ENCODE results near the gene CSTPP1.

The CSTPP1 gene

DNA sequence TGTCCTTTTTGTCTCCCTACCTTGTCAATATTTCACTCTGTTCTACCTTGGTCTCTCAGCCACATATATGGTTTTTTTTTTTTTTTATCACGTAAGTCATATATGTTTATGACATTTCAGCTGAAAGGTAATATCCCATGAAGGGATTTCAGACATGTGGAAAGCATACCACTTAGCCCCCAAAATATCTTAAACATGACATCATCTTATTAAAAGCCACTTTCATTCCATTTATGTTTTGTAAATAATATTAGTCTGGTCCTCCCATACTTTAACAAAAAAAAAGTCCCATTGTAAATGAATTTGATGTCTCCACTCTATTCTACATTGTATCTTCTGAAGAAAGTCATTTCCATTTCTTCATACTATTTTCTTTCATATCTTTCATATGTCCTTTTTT is 85.4 kb downstream of the CSTPP1 start:
- Histone ChIP-seq H3K27me3 (ENCODE audit: control insufficient read depth in 1 of 2, insufficient read depth in 2 of 2, low read length in 2 of 2) (no peaks in the 10 kb centered on the region), H3K9ac (ENCODE audit: low read length) (no peak overlapping the region), H3K36me3 (ENCODE audit: insufficient read depth, low read length) (no peaks in the 10 kb centered on the region), H3K4me3 (ENCODE audit: low read depth in 1 of 2, low read length in 2 of 2) (no peak overlapping the region), H3K9me3 (ENCODE audit: low read length) (no peaks in the 10 kb centered on the region), H3K27ac (ENCODE audit: low read depth, low read length) (no peak overlapping the region), H3K4me1 (ENCODE audit: insufficient read depth, low read length) (no peaks in the 10 kb centered on the region)

DNA sequence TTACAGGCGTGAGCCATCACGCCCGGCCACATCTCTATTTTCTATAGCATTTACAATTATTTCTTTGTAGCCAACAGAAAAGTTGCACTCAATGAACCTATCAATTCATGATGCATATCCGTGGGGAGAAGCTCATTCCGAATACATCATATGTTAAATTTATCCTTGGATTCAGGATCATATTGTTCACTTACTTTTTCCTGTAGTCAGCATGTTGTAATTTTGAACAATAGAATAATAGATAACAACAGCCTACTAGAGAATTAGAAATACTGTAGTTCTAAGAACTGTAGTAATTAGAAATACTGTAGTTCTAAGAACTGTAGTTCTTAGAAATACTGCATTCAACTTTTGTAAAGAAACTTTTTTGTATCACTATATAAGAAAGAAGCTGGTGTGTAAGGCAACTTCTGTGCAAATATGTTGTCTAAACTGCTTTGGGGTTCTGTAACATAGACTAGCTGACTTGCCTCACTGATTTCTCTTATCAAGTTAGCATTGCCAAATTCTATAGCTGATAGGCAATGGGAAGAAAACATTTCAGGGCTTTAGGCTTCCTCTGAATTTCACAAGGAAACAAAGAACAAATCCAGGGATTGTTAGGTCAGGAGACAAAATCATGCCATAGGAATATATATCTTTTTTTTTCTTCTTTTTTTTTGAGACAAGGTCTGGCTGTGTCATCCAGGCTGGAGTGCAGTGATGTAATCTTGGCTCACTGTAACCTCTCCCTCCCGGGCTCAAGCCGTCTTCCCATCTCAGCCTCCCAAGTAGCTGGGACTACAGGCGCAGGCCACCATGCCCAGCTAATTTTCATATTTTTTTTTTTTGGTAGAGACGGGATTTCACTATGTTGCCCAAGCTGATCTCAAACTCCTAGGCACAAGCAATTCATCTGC is 91.9 kb downstream of the CSTPP1 start:
- no peak overlapping the region for H3K4me3 ChIP-seq (ENCODE audit: low read depth in 1 of 2, low read length in 2 of 2)
- no peaks in the 10 kb centered on the region for H3K4me1 ChIP-seq (ENCODE audit: insufficient read depth, low read length)
- no peaks in the 10 kb centered on the region for H3K9me3 ChIP-seq (ENCODE audit: low read length)
- no peak overlapping the region for H3K9ac ChIP-seq (ENCODE audit: low read length)
- H3K27ac ChIP-seq (ENCODE audit: low read depth, low read length) = no peak overlapping the region
- no peaks in the 10 kb centered on the region for H3K36me3 ChIP-seq (ENCODE audit: insufficient read depth, low read length)
- H3K27me3 ChIP-seq (ENCODE audit: control insufficient read depth in 1 of 2, insufficient read depth in 2 of 2, low read length in 2 of 2) = no peaks in the 10 kb centered on the region

DNA sequence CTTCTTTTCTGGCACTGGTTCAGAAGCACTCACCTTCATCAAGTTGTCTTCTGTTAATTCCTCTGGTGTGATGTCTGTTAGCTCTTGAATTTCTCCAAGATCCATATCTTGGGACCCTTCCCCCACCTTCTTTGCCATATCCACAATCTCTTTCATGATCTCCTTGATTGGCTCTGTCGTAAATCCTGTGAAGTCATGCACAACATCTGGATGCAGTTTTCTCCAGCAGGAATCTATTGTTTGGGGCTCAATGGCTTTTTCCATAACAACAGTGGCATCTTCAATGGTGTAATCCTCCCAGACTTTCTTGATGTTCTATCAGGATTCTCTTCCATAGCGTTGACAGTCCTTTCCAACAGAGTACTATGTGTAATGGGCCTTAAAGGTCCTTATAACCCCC is 96.9 kb downstream of the CSTPP1 start:
- no peak overlapping the region for H3K9ac ChIP-seq (ENCODE audit: low read length)
- no peaks in the 10 kb centered on the region for H3K27me3 ChIP-seq (ENCODE audit: control insufficient read depth in 1 of 2, insufficient read depth in 2 of 2, low read length in 2 of 2)
- no peak overlapping the region for H3K4me3 ChIP-seq (ENCODE audit: low read depth in 1 of 2, low read length in 2 of 2)
- no peaks in the 10 kb centered on the region for H3K4me1 ChIP-seq (ENCODE audit: insufficient read depth, low read length)
- no peaks in the 10 kb centered on the region for H3K9me3 ChIP-seq (ENCODE audit: low read length)
- no peaks in the 10 kb centered on the region for H3K36me3 ChIP-seq (ENCODE audit: insufficient read depth, low read length)
- H3K27ac ChIP-seq (ENCODE audit: low read depth, low read length) = no peak overlapping the region

DNA sequence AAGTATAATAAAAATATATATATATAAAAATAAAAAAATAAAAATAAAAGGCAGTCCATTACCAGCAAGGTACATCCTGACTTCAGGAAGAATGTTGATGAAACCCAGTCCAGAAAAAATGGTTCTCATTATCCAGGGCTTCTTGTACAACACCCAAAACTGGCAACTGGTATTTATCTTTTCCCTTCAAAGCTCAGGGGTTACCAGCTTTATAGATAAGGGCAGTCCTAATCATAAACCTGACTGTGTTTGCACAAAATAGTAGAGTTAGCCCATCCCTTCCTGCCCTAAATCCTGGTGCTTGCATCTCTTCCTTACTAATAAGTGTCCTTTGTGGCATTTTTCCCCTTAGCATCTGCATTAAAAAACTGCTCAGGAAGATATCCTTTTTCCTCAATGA is 97.5 kb downstream of the CSTPP1 start:
- H3K27ac ChIP-seq (ENCODE audit: low read depth, low read length) = no peak overlapping the region
- H3K27me3 ChIP-seq (ENCODE audit: control insufficient read depth in 1 of 2, insufficient read depth in 2 of 2, low read length in 2 of 2) = no peaks in the 10 kb centered on the region
- no peaks in the 10 kb centered on the region for H3K36me3 ChIP-seq (ENCODE audit: insufficient read depth, low read length)
- H3K9ac ChIP-seq (ENCODE audit: low read length) = no peak overlapping the region
- H3K9me3 ChIP-seq (ENCODE audit: low read length) = no peaks in the 10 kb centered on the region
- H3K4me1 ChIP-seq (ENCODE audit: insufficient read depth, low read length) = no peaks in the 10 kb centered on the region
- H3K4me3 ChIP-seq (ENCODE audit: low read depth in 1 of 2, low read length in 2 of 2) = no peak overlapping the region

DNA sequence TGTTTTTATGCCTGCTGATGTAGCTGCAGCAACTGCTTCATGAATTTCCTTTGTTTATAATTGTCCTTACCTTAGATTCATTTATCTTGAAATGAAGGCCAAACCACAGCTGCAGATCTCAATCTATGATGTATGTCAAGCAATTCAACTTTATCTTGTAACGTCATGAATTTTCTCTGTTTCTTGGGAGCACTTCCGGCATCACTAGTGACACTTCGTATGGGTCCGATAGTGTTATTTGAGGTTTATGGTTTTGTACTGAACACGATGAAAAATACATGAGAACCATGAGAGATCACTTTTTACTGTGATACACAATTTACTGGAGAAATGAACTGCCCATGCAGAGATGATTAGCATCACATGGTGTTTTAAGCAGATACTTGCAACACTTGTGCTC is 98.5 kb downstream of the CSTPP1 start:
- Histone ChIP-seq H3K4me1 (ENCODE audit: insufficient read depth, low read length) (no peaks in the 10 kb centered on the region), H3K9me3 (ENCODE audit: low read length) (no peaks in the 10 kb centered on the region), H3K27me3 (ENCODE audit: control insufficient read depth in 1 of 2, insufficient read depth in 2 of 2, low read length in 2 of 2) (no peaks in the 10 kb centered on the region), H3K27ac (ENCODE audit: low read depth, low read length) (no peak overlapping the region), H3K4me3 (ENCODE audit: low read depth in 1 of 2, low read length in 2 of 2) (no peak overlapping the region), H3K9ac (ENCODE audit: low read length) (no peak overlapping the region), H3K36me3 (ENCODE audit: insufficient read depth, low read length) (no peaks in the 10 kb centered on the region)

DNA sequence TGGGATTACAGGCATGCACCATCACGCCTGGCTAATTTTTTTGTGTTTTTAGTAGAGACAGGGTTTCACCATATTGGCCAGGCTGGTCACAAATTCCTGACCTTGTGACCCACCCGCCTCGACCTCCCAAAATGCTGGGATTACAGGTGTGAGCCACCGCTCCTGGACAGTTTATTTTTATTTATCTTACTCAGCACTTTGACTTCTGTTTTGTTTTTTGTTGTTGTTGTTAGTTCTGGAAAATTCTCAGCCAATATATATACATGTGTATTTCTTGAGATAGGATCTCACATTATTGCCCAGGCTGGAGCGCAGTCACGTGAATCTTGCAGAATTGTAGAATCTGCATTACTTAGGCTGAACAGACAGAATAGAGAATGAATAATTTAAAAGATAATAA is 107.6 kb downstream of the CSTPP1 start:
- no peak overlapping the region for H3K27ac ChIP-seq (ENCODE audit: low read depth, low read length)
- H3K4me1 ChIP-seq (ENCODE audit: insufficient read depth, low read length) = no peaks in the 10 kb centered on the region
- H3K27me3 ChIP-seq (ENCODE audit: control insufficient read depth in 1 of 2, insufficient read depth in 2 of 2, low read length in 2 of 2) = no peaks in the 10 kb centered on the region
- no peaks in the 10 kb centered on the region for H3K36me3 ChIP-seq (ENCODE audit: insufficient read depth, low read length)
- H3K9ac ChIP-seq (ENCODE audit: low read length) = no peak overlapping the region
- no peaks in the 10 kb centered on the region for H3K9me3 ChIP-seq (ENCODE audit: low read length)
- H3K4me3 ChIP-seq (ENCODE audit: low read depth in 1 of 2, low read length in 2 of 2) = no peak overlapping the region

DNA sequence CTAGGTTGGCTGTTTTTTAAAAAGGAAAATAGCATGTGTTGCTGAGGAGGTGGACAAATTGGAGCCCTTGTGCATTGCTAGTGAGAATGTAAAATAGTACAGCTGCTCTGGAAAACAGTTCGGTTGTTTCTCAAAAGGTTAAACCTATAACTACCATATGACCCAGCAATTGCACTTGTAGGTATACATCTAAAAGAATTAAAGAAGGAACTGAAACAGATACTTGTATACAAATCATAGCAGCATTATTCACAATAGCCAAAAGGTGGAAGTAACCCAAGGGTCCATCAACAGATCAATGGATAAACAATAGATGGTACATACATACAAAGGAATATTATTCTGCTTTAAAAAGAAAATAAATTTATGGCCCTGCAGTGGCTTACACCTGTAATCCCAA is 111.4 kb downstream of the CSTPP1 start:
- Histone ChIP-seq H3K36me3 (ENCODE audit: insufficient read depth, low read length) (no peaks in the 10 kb centered on the region), H3K9me3 (ENCODE audit: low read length) (no peaks in the 10 kb centered on the region), H3K27me3 (ENCODE audit: control insufficient read depth in 1 of 2, insufficient read depth in 2 of 2, low read length in 2 of 2) (no peaks in the 10 kb centered on the region), H3K9ac (ENCODE audit: low read length) (no peak overlapping the region), H3K4me1 (ENCODE audit: insufficient read depth, low read length) (peaks cover 18% of the 10 kb centered on the region), H3K27ac (ENCODE audit: low read depth, low read length) (no peak overlapping the region), H3K4me3 (ENCODE audit: low read depth in 1 of 2, low read length in 2 of 2) (no peak overlapping the region)

DNA sequence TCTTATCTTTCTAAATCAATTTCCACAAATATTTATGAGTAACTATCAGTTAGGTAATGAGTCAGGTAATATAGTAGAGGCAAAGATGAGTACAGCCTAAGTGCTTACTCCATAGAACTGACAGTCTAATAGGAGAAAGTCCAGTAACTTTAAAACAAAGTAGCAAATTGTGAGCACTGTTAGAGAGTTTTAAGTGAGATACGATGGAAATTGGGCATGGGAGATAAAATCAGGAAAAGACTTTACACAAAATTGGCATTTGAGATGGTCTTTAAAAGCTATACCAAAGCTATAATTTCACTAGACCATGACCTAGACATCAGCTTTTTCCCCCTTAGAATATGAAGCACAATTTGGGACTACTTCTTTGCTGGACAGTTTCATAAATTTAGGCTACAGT is 113.7 kb downstream of the CSTPP1 start:
- Histone ChIP-seq H3K9me3 (ENCODE audit: low read length) (no peaks in the 10 kb centered on the region), H3K27ac (ENCODE audit: low read depth, low read length) (no peak overlapping the region), H3K4me1 (ENCODE audit: insufficient read depth, low read length) (peaks cover 19% of the 10 kb centered on the region), H3K36me3 (ENCODE audit: insufficient read depth, low read length) (no peaks in the 10 kb centered on the region), H3K9ac (ENCODE audit: low read length) (no peak overlapping the region), H3K4me3 (ENCODE audit: low read depth in 1 of 2, low read length in 2 of 2) (no peak overlapping the region), H3K27me3 (ENCODE audit: control insufficient read depth in 1 of 2, insufficient read depth in 2 of 2, low read length in 2 of 2) (no peaks in the 10 kb centered on the region)

DNA sequence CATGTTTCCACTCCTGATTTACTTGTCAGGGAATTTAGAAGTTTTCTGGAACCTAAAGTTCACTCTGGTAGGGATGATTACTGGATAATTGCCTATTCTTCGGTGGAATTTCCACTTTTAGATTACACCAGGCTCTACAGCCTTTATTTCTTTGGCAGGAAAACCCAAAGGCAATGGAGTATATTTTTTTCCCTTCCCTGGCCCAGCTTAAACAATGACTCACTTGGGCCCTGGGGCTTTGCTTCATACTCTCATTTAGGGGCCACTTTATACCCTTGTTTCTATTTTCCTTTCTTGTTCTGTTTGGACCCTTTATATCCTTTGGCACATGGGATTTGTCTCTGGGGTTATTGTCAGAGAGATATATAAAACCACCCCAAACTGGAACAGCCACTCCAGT is 114.7 kb downstream of the CSTPP1 start:
- H3K4me3 ChIP-seq (ENCODE audit: low read depth in 1 of 2, low read length in 2 of 2) = no peak overlapping the region
- no peak overlapping the region for H3K9ac ChIP-seq (ENCODE audit: low read length)
- no peaks in the 10 kb centered on the region for H3K36me3 ChIP-seq (ENCODE audit: insufficient read depth, low read length)
- peak overlapping the region; percentile 44 for H3K27ac ChIP-seq (ENCODE audit: low read depth, low read length)
- peaks cover 24% of the 10 kb centered on the region for H3K4me1 ChIP-seq (ENCODE audit: insufficient read depth, low read length)
- no peaks in the 10 kb centered on the region for H3K27me3 ChIP-seq (ENCODE audit: control insufficient read depth in 1 of 2, insufficient read depth in 2 of 2, low read length in 2 of 2)
- no peaks in the 10 kb centered on the region for H3K9me3 ChIP-seq (ENCODE audit: low read length)

DNA sequence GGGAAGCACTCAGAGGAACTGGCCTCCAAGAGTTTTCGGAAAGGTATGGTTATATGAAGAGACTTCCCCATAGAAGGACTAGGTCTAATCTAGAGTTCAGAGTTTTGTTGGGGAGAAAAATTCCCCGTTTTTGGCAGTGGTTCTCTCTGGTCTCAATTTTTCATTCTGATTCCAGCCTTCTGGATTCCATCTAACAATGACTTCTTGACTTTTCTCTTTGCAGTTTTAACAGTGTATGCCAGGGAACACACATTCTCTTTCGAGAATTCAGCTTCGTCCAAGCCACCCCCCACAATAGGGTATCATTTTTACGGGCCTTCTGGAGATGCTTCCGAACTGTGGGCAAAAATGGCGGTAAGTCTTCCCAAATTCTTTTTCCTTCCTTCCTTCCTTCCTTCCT is 115.6 kb downstream of the CSTPP1 start:
- H3K27me3 ChIP-seq (ENCODE audit: control insufficient read depth in 1 of 2, insufficient read depth in 2 of 2, low read length in 2 of 2) = no peaks in the 10 kb centered on the region
- peak overlapping the region; percentile 32 for H3K27ac ChIP-seq (ENCODE audit: low read depth, low read length)
- H3K36me3 ChIP-seq (ENCODE audit: insufficient read depth, low read length) = no peaks in the 10 kb centered on the region
- H3K4me3 ChIP-seq (ENCODE audit: low read depth in 1 of 2, low read length in 2 of 2) = no peak overlapping the region
- H3K9ac ChIP-seq (ENCODE audit: low read length) = no peak overlapping the region
- no peaks in the 10 kb centered on the region for H3K9me3 ChIP-seq (ENCODE audit: low read length)
- H3K4me1 ChIP-seq (ENCODE audit: insufficient read depth, low read length) = peaks cover 26% of the 10 kb centered on the region

DNA sequence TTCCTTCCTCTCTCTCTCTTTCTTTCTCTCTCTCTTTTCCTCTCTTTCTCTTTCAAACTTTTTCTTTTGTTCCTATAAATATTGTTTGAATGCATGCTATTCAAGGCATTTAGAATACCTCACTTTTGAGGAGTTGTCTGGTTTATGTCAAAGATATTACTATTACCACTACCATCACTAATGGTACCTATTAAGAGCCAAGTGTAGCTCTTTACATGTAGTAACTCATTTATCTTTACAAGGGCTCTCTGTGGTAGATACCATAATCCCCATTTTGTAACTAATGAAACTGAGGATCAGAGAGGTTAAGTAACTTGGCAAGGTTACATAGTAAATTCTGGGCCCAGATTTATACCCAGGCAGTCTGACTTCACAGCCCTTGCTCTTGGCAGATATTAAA is 116.0 kb downstream of the CSTPP1 start:
- no peaks in the 10 kb centered on the region for H3K36me3 ChIP-seq (ENCODE audit: insufficient read depth, low read length)
- no peaks in the 10 kb centered on the region for H3K9me3 ChIP-seq (ENCODE audit: low read length)
- no peaks in the 10 kb centered on the region for H3K27me3 ChIP-seq (ENCODE audit: control insufficient read depth in 1 of 2, insufficient read depth in 2 of 2, low read length in 2 of 2)
- peaks cover 26% of the 10 kb centered on the region for H3K4me1 ChIP-seq (ENCODE audit: insufficient read depth, low read length)
- no peak overlapping the region for H3K4me3 ChIP-seq (ENCODE audit: low read depth in 1 of 2, low read length in 2 of 2)
- no peak overlapping the region for H3K9ac ChIP-seq (ENCODE audit: low read length)
- no peak overlapping the region for H3K27ac ChIP-seq (ENCODE audit: low read depth, low read length)

DNA sequence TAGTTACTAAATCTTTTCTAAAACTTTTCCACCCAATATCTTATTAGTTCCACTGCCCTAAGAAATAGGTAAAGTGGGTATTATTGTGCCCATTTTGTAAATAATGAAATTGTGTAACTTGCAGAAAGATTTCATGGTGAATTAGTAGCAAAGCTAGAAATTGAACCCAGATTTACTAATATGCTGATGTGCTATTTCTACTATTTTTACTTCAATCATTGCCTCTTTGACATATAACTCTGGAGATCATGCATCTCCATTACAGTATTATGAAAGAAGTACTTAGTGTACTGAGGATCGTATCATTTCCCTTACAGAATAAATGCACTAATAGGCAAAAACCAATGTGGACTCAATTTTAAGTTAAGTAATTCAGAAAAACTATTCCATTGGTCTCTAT is 119.0 kb downstream of the CSTPP1 start:
- Histone ChIP-seq H3K4me1 (ENCODE audit: insufficient read depth, low read length) (peaks cover 26% of the 10 kb centered on the region), H3K9ac (ENCODE audit: low read length) (no peak overlapping the region), H3K9me3 (ENCODE audit: low read length) (no peaks in the 10 kb centered on the region), H3K27ac (ENCODE audit: low read depth, low read length) (no peak overlapping the region), H3K36me3 (ENCODE audit: insufficient read depth, low read length) (no peaks in the 10 kb centered on the region), H3K4me3 (ENCODE audit: low read depth in 1 of 2, low read length in 2 of 2) (no peak overlapping the region), H3K27me3 (ENCODE audit: control insufficient read depth in 1 of 2, insufficient read depth in 2 of 2, low read length in 2 of 2) (no peaks in the 10 kb centered on the region)
